ENCODE results near the gene C2orf80. TPM values are rescaled to one million over a fixed set of nuclear protein-coding genes. Genes with fewer than 3 reads are reported as not detected.
A peak's percentile ranks its signal among the peaks of the same experiment; 100 is the strongest.

Gene C2orf80
- total and polyA plus RNA-seq, 9 of the 15 experiments (the other 6 are each of a cell fraction or from before 2014, with no cell fraction given) = not detected

- TF ChIP-seq ZNF551 (CRISPR knock-in tag; IDR thresholded peaks at IDR 0.05) (no peak), ADNP (tag; IDR thresholded peaks at IDR 0.05) (no peak), JUNB (CRISPR knock-in tag; conservative IDR thresholded peaks at IDR 0.05) (no peak)
These were observed 7.0 kb downstream of the C2orf80 start (continued) for GRCh38 chr2:208182835-208183234.

GRCh38 chr2:208179028-208179609 lies 10.7 kb downstream of the C2orf80 start:
- in situ Hi-C loops (cut with MboI) = no loop called here
- CTCF ChIA-PET (ENCODE audit: low intra/inter-chr PET ratio) = no interaction called here
- TF ChIP-seq ZNF408 (CRISPR knock-in tag; IDR thresholded peaks at IDR 0.05; ENCODE audit: low read depth) (no peak), ZNF24 (IDR thresholded peaks at IDR 0.05) (peak; percentile 95), CEBPB (tag; IDR thresholded peaks at IDR 0.05) (peak; percentile 64)
- Histone ChIP-seq H3K9me3 (replicated peaks; ENCODE audit: control insufficient read depth, insufficient read depth, low read depth, low read length) (no peaks in the 10 kb centered on the region; the same call in 1 of the 2 replicates), H3K79me2 (ENCODE audit: control insufficient read depth, insufficient read depth, low read length) (no peaks in the 10 kb centered on the region), H3K27ac (ENCODE audit: extremely low read depth, low read depth, low read length) (no peak overlapping the region), H3K9ac (ENCODE audit: insufficient read depth in 1 of 2, low read depth in 2 of 2, low read length in 2 of 2) (no peak overlapping the region; a peak in 1 of 4 replicates), H3K9me1 (ENCODE audit: control insufficient read depth, insufficient read depth, low read length) (no peaks in the 10 kb centered on the region), H2AFZ (ENCODE audit: low read depth, low read length) (no peak overlapping the region), H3K4me1 (replicated peaks in 1 of 2; ENCODE audit: control insufficient read depth in 2 of 2, insufficient read depth in 2 of 2, low read length in 2 of 2) (peaks cover 3 to 6% of the 10 kb centered on the region in 2 experiments; a peak in 3 of 5 replicates), H3K27me3 (ENCODE audit: control insufficient read depth in 2 of 2, insufficient read depth in 2 of 2, low read length in 2 of 2) (no peaks in the 10 kb centered on the region), H4K20me1 (replicated peaks; ENCODE audit: control insufficient read depth, insufficient read depth, low read length) (no peaks in the 10 kb centered on the region), H3K4me2 (ENCODE audit: insufficient read depth, low read length) (no peak overlapping the region), H3K4me3 (no peak overlapping the region), H3K36me3 (ENCODE audit: control insufficient read depth, insufficient read depth, low read length) (no peaks in the 10 kb centered on the region)
- FAIRE-seq (no peak), DNase-seq (ENCODE audit: extremely low read depth in 1 of 4, low spot score in 3 of 4) (no peak), ATAC-seq (0 out of 3 replicates have a peak, but pooled peaks have one; percentile 13)
- POLR2A ChIA-PET = no interaction called here
- no TSS peak for BruUV-seq (replicated peaks)
- intact Hi-C loops (cut with micrococcal nuclease) = loop anchor here (10.0 kb wide), 1 partner anchor 196 kb away; no protein-coding TSS in a partner anchor
- 13% methylated on average over 3 of the region's 4 CpGs for WGBS (ENCODE audit: insufficient coverage, low coverage, missing lambda C conversion rate)

Measured in K562 (cell line).